ENCODE data around the gene KCNQ2. TPM values are rescaled to one million over a fixed set of nuclear protein-coding genes. Genes with fewer than 3 reads are reported as not detected.

Gene KCNQ2
- total and polyA plus RNA-seq, 8 donors, result 8.4 to 19.1 (median 14.1) TPM; not detected in 2

GRCh38 chr20:63452341-63452740 is 20.1 kb downstream of the KCNQ2 start:
- Histone ChIP-seq H3K9me3 (no peaks in the 10 kb centered on the region), H3K4me3 (no peak overlapping the region), H3K27me3 (peaks cover 7 to 98% of the 10 kb centered on the region in 2 donors), H3K36me3 (no peaks in the 10 kb centered on the region), H3K4me1 (peaks cover 0 to 5% of the 10 kb centered on the region in 2 donors), H3K27ac (no peak overlapping the region)
- ATAC-seq (no peak), DNase-seq (no peak)
- intact Hi-C loops (cut with DNase I), result no loop called here
- no peak for TF ChIP-seq CTCF (IDR thresholded peaks at IDR 0.05)

DNA sequence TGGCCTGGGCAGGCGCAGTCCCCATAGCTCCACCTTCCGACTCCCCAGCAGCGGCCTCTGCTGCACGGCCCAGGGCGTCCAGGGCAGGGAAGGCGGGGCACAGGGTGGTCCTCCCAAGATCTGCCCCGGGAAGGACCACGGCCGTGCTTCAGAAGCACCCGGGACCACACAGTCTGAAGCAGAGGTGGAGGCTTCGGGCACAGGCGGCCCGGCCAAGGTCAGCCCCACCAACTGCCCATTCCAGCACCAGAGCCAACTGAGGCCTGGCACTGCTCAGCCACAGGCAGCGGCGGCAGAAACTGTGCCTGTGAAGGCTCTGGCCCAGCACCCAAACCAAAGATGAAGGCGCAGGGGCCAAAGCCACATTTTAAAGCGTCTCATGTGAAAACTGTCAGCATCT is 20.6 kb downstream of the KCNQ2 start:
- peaks cover 0 to 5% of the 10 kb centered on the region in 2 donors for H3K4me1 ChIP-seq
- ATAC-seq (no peak), DNase-seq (no peak)
- TF ChIP-seq CTCF (IDR thresholded peaks at IDR 0.05), result no peak
- H3K36me3 ChIP-seq, result no peaks in the 10 kb centered on the region
- intact Hi-C loops (cut with DNase I), result no loop called here
- H3K27me3 ChIP-seq, result peaks cover 7 to 98% of the 10 kb centered on the region in 2 donors
- no peak overlapping the region for H3K27ac ChIP-seq
- no peaks in the 10 kb centered on the region for H3K9me3 ChIP-seq
- no peak overlapping the region for H3K4me3 ChIP-seq

DNA sequence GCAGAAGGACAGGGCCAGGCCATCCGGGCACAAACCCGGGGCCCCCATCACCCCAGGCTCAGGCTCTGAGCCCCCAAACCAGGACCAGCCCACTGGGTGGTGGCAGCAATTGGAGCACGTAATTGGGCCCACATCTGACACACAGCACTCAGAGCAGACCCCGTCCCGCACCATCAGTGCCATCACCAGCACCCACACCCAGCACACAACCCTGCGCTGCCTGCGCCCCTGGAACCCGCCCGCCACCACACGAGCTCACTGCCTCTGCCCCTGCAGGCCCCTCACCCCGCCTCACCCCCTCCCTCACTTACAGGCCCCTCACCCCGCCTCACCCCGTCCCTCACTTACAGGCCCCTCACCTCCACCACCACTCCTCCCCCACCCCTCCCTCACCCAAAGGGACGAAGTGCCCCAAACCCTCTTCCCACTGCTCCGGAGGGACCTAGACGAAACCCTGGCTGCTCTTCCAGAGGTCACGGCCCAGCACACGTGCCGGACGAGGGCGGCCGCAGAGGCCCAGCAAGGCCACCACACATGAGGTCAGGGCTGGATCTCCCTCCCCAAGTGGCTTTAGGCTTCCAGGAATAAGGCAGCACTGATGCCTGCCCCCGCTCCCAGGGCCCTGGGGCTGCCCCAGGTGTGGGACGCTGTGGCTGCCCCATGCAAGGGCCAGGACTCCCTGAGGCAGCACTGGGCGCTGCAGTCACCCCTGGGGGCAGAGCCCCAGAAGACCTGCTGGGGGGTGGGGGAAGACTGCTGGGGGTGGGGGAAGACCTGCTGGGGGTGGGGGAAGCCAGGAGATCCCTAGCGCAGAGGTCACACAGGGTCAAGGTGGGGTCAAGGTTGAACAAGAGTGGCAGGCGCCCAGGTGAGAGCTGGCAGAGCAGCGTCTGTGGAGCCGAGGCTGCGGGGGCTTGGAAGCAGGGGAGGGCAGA is 22.4 kb downstream of the KCNQ2 start:
- DNase-seq, result no peak

DNA sequence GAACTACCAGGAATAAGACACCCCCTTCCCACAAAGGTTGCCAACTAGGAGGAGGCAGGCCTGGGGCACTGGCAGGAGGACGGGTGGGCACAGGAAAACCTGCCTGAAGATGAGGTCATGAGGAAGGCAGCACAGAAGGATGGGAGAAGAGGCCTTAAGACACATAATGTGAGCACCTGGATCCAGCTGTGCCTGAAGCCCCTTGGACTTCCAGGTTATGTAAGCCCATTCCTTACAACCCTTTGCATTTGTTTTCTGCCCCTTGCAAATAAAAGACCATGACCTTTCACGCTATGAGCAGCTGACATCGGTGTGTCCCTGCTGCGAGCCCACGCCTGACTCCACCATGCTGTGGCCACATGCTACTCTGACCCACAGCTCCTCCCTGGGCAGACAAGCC is 23.4 kb downstream of the KCNQ2 start:
- Histone ChIP-seq H3K27ac (no peak overlapping the region), H3K4me3 (no peak overlapping the region), H3K36me3 (no peaks in the 10 kb centered on the region), H3K27me3 (peaks cover 0 to 80% of the 10 kb centered on the region in 2 donors), H3K4me1 (no peaks in the 10 kb centered on the region), H3K9me3 (no peaks in the 10 kb centered on the region)
- no peak for TF ChIP-seq CTCF (IDR thresholded peaks at IDR 0.05)
- DNase-seq, result no peak
- intact Hi-C loops (cut with DNase I), result no loop called here
- ATAC-seq, result no peak

More for the DNA sequence above, 22.4 kb downstream of the KCNQ2 start:
- Histone ChIP-seq H3K9me3 (no peaks in the 10 kb centered on the region), H3K4me3 (no peak overlapping the region), H3K27ac (no peak overlapping the region), H3K27me3 (peaks cover 7 to 90% of the 10 kb centered on the region in 2 donors), H3K36me3 (no peaks in the 10 kb centered on the region), H3K4me1 (peaks cover 0 to 5% of the 10 kb centered on the region in 2 donors)
- no peak for ATAC-seq
- TF ChIP-seq CTCF (IDR thresholded peaks at IDR 0.05), result no peak
- intact Hi-C loops (cut with DNase I), result no loop called here

GRCh38 chr20:63448031-63448430 is 24.4 kb downstream of the KCNQ2 start:
- Histone ChIP-seq H3K27ac (no peak overlapping the region), H3K9me3 (no peaks in the 10 kb centered on the region), H3K27me3 (peaks cover 0 to 70% of the 10 kb centered on the region in 2 donors), H3K36me3 (no peaks in the 10 kb centered on the region), H3K4me3 (no peak overlapping the region), H3K4me1 (no peaks in the 10 kb centered on the region)
- TF ChIP-seq CTCF (IDR thresholded peaks at IDR 0.05), result no peak
- intact Hi-C loops (cut with DNase I), result no loop called here
- ATAC-seq (no peak), DNase-seq (no peak)
